Measurements from ENCODE around the gene SLC16A12. TPM values are rescaled to one million over a fixed set of nuclear protein-coding genes. Genes with fewer than 3 reads are reported as not detected.
A peak's percentile ranks its signal among the peaks of the same experiment; 100 is the strongest.
"Not testable (repeated sequence)": the region's sequence is repeated elsewhere in the genome, so short reads cannot be mapped to it uniquely, and the experiment has no call there.

The SLC16A12 gene
- total RNA-seq, 1 donor from 2014 or later = 110 TPM

GRCh38 chr10:89391226-89391576 lies 144.2 kb downstream of the SLC16A12 start:
- DNase-seq (ENCODE audit: low read depth) = not testable (repeated sequence)

- DNase-seq (ENCODE audit: low read depth) = no peak
Observed at GRCh38 chr10:89390476-89391225, 144.7 kb downstream of the SLC16A12 start.

- peak; percentile 70 for DNase-seq (ENCODE audit: low read depth)
Observed at GRCh38 chr10:89389254-89389653, 146.1 kb downstream of the SLC16A12 start.

- DNase-seq (ENCODE audit: low read depth) = no peak
Observed at GRCh38 chr10:89388806-89389205, 146.6 kb downstream of the SLC16A12 start.

- no peak for DNase-seq (ENCODE audit: low read depth)
Observed at GRCh38 chr10:89384474-89385340, 150.7 kb downstream of the SLC16A12 start.

GRCh38 chr10:89382757-89383156 lies 152.6 kb downstream of the SLC16A12 start:
- no peak for DNase-seq (ENCODE audit: low read depth)

Other genes with a start within 250 kb of the SLC16A12 start
- gene IFIT2, start 233.5 kb downstream of the SLC16A12 start, total RNA-seq = 7.2 and 20.7 TPM in 2 replicates
- gene IFIT3, start 207.6 kb downstream of the SLC16A12 start, total RNA-seq = 12.8 and 61.6 TPM in 2 replicates
- not detected in 2 replicates for gene IFIT1B, start 157.5 kb downstream of the SLC16A12 start, total RNA-seq
- 10.2 and 23.3 TPM in 2 replicates for gene IFIT1, start 143.0 kb downstream of the SLC16A12 start, total RNA-seq
- gene IFIT5, start 121.0 kb downstream of the SLC16A12 start, total RNA-seq = 16.0 and 41.0 TPM in 2 replicates
- gene PANK1, start 109.6 kb upstream of the SLC16A12 start, total RNA-seq = 14.6 and 25.3 TPM in 2 replicates
- gene KIF20B, start 166.0 kb upstream of the SLC16A12 start, total RNA-seq = 5.4 and 10.6 TPM in 2 replicates